Activated naive CD8-positive, alpha-beta T cell treated with anti-CD3 and anti-CD28 coated beads, Interleukin-2, amount 50 U/mL, for 16 hours (primary cell): ENCODE data around the gene VDR.
"Not testable (repeated sequence)": the region's sequence is repeated elsewhere in the genome, so short reads cannot be mapped to it uniquely, and the experiment has no call there.

Experiments
- DNase-seq: peaks from one replicate; pipeline ENCODE4 v3.0.0-alpha.2; 2020; ENCODE audit warnings: low read depth, low spot score

VDR gene

DNA sequence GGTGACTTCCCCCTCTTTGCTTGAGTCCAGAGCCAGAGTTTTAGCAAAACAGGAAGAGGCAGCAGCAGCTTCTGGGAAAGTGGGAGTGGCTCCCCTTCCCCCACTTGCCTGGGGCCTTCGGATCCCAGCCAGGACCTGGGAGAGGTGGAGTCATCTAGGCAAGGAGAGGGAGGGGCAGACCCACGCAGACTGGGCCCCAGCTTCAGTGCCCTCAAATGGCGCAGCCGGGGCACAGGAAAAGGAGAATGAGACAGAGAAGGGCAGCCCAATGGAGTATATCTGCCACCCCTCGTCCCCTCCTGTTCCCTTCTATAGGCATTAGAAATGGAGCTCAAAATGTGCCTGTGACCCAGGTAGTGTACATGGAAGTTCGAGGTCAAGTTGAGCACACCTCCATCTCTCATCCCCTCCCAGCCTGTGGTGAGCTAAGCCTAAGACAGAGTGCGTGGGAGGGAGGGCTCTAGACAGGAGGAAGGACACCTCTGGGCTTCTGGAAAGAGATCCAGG, 75.8 kb downstream of the VDR start:
- DNase-seq, result no peak

DNA sequence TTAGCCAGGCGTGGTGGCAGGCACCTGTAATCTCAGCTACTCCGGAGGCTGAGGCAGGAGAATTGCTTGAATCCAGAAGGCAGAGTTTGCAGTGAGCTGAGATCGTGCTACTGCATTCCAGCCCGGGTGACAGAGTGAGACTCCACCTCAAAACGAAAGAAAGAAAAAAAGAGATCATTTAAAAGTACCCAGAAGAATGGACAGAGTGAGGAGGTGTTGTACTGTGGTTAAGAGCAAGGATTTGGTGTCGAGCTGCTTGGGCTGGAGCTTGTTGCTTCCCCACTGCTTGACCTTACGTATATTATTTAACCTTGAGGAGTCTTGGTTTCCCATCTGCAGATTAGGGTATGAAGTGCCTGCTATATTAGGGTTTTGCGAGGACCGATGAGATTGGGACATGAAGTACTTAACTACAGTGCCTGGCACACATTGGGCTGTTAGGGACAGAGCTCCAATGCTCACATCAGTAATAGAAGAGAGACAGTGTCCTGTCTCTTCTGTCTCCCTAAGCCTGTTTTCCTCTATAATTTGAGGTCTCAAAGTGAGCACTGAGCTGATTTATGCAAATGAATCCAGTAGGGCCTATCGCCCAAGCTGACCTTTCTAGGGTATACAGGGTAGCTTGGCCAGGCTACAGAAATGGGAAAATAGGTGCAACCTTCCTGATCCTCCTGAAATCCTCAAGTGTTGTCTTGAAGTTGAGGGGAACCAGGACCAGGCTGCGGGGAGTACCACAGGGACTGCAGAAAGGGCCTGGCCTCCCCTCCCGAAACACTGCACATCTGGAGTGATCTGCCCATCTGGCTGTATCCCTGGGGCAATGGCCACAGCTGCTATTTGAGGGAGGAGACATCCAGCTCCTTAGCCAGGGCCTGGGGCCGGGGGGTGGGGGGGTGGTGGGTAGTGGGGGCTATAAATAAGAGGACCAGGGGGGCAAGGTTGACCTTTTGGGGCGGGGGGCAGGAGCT, 76.5 kb downstream of the VDR start:
- no peak for DNase-seq

DNA sequence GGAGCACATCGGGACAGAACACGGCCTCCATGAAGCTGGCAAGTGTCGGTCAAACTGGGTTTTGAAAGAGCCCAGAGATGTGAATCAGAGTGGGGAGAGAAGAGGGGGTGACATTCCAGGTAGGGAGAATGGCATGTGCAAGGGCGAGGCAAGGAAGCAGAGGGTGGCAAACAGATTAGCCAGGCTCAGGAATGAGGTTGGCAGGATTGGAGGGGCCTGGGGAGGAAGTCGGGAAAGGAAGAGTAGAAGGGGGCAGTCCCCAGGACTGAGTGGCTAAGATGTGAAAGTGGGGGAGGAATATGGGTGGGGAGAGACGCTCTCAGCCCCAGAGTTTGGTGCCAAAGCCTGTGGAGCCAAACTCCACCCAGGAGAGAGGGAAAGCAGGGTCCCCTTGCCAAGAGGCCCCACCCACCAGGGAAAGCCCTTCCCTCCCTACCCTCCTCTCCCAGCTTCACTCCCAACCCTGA, 79.6 kb downstream of the VDR start:
- DNase-seq, result no peak

DNA sequence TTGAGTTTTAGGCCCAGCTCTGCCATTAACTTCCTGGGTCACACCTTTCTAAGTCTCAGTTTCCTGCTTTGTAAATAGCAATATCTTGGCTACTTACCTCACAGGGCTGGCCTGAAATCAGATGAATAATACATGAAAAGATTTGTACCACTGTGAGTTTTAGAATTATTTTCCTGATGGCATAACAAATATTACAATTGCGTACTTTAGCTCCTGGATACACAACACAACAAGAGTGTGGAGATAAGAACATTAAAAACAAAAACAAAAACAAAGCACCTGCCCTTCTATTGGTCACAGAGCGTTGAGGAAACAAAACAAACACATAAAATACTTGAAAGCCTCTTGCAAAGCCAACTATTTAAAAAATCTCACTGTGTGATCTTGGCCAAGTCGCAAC, 80.2 kb downstream of the VDR start:
- no peak for DNase-seq

DNA sequence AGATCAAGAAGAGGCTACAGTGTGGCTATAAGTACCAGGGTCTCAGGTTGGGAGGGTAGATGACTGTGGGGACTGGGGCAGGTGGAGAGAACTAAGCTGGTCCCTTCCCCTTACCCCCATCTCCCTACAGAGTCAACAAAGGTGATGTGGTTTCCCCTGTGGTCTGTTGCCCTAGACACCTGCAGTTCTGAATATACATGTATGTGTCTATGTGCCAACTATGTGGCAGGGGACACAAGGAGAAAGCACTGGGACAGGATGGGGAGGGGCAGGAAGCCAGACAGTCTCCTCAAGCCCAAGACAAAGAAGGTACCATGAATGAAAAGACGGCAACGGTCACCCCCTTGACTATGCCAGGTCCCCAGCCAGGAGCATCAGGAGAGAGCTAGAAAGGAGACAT, 80.6 kb downstream of the VDR start:
- no peak for DNase-seq

DNA sequence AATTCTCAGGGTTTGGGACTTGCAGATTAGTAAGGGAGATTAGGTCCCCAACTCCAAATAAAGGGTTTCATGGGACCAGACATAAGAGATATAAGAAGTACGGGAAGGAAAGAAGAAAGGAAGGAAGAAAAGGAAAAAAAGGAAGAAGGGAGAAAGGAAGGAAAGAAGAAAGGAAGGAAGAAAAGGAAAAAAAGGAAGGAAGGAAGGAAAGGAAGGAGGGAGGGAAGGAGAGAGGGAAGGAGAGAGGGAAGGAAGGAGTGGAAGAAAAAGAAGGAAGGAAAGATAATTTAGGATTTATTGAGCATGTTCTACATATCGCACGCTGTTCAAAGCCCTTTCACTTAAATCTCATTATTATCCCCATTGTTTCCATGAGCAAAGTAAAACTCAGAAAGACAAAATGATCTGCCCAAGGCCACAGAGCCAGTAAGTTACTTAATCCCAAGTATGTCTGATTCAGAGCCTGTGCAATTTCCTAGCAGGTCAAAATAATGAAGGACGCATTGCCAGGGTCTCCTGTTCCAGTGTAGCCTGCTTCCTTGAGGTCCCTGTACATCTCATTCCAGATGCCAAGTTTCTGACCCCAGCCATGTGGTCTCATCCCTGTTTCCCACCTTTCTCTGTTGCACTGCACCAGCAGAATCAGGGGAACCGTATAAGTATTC, 81.2 kb downstream of the VDR start:
- no peak for DNase-seq

DNA sequence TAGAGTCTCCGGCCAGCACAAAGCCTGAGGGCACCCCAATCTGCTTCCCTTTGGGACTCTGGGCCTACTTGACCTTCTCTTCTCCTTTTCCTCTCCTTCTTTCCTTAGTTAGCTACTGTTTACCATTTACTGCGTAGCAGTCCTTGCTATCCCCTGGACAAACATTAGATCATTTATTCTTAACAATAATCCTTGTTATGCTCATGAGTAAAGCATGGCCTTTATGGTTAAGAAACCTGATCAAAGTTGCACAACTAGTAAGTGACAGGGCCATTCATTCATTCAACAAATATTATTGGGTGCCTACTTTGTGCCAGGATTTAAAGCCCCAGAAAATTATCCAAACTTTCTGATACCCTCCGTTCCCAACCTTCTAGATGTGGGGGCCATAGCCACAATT, 81.9 kb downstream of the VDR start:
- no peak for DNase-seq

DNA sequence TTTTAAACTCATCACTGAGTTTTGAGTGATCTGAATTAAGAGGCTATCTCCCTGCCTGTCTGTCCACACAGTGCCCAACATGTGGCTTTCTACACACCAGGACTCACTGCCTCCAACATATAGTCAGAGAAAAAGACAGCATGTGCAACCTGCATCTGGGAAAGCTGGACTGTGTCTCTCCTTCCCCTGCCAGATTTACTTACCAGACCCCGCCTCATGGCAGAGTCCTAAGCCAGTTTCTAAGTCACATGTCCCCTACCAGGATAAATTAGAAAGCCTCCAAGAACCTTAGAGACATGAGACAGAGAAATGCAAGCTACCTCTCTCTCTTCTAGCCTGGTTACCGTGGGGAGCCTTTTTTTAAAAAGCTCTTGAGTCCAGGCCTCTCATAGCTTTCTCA, 82.4 kb downstream of the VDR start:
- no peak for DNase-seq

DNA sequence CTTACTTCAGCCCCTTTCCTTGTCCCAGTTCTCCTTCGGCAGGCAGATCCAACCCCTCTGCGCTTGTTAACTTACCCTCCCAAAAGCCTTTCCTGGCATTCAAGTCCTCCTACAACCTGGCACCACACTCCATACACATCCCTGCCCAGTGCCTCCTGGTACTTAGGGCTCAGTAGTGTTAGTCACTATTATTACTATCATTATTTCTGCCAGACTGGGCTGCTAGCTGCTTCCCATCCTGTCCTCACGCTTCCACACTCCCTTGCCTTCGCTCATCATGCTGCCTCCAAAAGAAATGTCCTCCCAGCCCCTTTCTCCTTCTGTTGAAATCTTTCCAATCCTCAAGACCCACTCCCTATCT, 83.5 kb downstream of the VDR start:
- no peak for DNase-seq

DNA sequence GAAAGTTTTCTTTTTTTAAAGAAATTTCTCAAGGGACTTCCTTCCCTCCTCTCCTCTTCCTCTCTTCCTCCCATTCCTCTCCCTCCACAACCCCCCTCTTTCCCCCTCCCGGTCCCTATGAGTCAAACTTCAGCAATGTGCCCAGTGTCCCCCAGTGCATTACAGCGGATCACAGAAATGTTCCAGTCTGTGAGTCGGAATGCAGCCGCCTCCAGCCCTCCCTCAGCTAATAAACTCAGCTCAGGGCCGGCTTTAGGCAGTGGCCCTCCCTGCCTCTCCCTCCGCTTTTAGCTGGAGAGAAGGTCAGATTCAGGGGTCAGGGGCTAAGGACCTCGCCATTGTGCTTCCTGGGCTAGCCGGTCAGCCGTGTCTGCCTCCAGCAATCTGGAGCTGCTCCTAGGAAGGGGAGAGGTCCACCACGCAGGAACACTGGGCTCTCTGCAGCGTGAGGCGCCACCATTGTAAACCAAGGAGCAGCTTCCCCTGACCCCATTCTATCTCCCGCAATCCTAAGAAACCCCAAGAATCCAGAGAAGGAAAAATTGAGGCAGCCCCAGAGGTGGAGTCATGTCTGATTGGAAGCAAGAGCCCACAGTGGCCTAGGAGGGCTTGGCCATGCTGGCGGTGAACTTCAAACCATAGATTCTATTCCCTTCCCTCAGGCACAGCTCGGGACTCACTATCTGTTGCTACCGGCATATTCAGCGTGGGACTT, 84.0 kb downstream of the VDR start:
- no peak for DNase-seq

DNA sequence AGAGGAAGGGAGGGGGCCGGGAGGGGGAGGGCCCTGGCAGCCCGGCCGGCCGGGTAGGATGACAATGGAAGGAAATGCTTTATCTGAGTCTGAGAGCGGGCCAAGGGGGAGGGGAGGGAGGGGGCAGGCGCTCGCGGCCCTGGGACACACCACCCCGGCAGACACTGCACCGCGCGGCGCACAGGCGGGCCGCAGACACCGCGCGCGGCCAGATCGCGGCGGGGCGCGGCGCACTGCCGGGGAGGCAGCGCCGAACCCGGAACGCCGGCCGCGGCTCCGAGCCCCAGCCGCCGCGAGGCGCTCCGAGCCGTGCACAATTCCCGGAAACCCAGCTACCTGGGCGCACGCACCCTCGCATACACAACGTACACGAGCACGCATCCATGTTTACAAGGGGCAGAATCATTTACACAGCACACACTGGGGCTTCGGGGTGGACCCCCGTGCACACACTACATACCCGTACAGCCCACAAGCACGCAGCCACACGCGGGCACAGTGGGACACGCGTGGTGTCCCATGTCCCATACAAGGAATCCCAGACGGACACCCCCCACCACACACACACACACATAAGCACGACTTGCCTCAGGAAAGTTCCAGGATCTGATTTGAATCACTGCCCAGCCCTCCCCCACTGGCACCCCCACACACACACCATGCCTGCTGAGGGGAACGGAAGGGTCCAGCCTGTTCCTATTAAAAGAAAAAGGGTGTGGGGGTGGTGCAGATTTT, 84.7 kb downstream of the VDR start, which contains the start of gene HDAC7:
HDAC7 (minus strand) TSS at position 8 of the 735 bp plus-strand sequence. CDS start 118 bp downstream, outside the sequence.
- DNase-seq, result peak; percentile 70

DNA sequence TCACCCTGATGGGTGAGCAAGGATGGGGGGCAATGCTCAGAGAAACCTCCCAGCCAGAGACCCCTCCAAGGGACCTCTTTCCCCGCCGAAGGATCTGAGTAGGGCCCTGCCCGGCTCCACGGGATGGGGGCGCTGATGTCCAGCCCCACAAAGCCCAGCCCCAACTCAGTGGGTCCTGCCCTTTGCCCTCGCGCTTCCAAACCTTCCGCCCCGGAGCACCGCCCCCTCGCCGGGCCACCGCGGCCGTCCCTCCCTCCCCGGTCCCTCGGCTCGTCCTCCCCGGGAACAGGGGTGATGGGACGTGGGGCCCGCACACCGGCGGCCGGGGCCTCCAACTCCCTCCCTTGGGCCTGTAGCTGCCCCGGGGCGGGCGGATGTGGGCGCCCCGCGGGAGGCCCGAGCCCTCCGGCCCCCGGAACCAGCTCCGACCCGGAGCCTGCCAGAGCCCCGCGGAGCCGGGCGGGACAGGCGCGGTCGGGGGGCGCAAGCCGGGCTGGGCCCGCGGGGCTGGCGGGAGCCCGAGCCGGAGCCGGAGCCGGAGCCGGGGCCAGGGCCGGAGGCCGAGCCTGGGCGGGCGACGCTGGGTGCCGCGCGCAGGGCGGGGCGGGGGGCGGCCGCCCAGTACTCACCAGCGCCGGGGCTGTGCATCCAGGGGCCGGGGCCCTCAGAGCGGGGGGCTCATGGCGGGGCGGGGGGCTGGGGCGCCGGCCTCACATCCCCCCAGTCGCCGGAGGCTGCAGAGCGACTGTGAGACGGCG, 85.5 kb downstream of the VDR start:
- DNase-seq, result no peak

DNA sequence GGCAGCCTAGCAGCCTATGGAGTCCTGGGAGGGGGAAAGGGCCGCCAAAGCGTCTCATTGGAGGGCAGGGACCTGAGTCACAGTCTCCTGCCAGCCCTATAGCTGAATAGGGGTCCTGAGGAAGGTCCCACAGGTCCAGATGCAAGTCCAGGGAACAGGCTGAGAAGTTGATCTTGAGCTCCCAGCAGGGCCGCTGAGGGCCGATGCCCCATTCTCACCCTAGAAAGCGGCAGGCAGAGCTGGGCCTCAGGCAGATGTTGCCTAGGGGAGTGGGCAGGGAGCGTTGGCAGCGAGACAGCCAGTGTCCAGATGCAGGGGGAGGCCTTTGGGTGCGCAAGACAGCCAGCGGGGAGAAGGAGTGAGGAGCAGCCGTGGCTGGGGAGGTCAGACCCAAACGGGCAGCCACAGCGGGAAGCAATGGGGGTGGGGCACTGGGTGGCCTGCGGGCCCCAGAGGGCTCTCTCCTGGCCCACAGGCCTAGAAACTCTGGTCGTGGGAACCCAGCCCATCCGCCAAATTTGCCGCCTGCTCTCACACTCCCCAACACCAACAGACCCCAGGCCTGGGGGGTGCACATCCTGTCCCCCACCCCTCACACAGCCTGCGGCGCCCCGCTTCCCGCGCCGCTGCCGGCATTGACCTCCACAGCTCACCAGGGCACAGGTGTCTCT, 86.2 kb downstream of the VDR start:
- DNase-seq, result no peak

DNA sequence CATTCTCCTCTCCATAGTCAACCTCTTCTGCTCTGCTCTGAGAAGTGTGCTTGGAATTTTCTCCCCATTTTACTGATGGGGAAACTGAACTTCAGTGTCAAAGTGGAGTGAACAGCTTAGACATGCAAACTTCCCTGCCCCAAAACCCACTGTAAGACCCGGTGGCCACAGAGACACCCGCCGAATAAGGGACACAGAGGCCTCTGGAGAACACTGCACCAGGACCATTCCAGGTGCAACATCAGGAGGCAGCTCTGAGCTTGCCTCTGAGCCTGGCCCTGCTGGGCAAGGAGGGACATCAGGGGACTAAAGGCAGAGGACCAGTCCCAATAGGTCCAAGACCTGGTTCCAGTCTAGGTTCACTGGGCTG, 86.8 kb downstream of the VDR start:
- no peak for DNase-seq

DNA sequence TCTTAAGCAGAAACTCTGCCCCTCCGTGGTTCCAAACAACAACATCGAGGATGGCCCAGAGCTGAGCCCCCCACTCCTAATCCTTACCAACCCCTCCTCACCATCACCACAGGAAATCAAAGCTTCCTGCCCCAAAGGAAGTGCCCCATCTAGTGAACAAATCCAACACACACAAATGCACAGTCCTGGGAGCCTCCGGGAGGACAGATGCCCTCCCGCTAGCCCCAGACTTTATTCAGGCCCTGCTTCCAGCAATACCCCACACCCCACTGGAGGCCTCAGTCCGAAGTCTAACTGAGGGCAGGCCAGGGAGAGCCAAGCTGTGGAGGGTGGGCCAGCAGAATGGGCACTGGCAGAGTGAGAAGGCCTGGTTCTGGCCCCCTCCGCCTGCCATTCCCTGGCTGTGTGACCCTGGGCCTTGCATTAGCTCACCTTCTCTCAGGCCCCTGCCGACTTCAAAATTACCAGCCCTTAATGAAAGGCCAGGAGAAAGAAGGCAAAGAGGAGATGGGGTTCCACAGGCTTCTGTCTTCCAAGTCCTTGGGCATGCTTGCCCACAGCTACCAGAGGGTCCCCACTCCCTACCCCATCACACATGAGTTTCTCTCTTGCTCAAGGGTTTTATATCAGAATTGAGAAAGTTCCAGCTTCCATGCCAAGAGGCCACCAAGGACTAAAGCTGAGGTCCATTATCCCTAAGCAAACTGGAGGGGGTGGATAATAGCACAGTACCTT, 87.4 kb downstream of the VDR start:
- DNase-seq, result no peak

DNA sequence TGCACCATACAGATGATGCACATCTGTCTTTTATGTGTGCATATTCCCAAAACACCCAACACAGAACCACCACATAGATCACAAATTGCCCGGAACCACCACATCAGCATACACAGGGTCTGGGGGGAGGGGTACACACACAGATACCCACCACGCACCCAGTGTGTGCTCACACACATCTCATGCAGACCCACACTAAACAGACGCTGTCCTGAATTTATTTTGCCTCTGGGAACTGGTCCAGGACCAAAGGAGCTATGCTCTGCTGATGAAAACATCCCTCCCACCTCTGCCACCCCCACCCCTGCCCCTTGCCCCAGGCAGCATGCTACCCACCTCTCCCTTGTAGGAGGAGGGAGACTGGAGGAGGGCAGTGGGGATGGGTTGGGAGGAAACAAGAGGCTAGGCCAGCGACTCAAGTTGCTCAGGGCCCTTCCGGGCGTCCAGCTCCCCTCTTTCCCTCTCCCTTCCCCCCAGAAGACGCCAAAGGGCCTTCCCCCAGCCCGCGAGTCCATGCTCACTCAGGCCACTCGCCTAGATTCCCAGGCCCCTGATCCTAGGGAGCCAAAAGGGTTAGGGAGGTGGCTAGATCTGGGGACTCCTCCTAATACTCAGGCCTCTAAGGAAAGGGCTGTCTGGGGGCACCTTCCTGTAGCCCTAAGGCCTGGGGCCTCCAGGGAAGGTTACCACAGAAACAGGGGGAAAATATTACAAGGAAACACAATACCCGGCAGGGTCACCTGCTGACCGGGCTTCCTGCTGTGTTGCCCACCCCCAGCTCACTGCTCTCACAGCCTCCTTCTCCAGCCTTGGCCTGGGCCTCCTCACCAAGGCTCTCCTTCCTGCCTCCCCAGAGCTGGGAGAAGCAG, 88.2 kb downstream of the VDR start:
- no peak for DNase-seq

DNA sequence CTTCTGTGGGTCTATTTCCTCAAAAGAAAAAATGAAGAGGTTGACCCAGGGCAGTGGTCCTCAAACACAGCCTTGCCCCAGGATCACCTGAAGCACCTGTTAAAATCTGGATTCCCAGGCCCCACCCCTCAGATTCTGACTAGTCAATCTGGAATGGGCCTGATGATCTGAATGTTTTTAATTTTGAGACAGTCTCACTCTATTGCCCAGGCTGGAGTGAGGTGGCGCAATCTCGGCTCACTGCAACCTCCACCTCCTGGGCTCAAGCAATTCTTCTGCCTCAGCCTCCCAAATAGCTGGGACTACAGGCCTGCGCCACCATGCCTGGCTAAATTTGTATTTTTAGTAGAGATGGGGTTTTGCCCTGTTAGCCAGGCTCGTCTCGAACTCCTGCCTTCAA, 89.3 kb downstream of the VDR start:
- DNase-seq, result not testable (repeated sequence)

DNA sequence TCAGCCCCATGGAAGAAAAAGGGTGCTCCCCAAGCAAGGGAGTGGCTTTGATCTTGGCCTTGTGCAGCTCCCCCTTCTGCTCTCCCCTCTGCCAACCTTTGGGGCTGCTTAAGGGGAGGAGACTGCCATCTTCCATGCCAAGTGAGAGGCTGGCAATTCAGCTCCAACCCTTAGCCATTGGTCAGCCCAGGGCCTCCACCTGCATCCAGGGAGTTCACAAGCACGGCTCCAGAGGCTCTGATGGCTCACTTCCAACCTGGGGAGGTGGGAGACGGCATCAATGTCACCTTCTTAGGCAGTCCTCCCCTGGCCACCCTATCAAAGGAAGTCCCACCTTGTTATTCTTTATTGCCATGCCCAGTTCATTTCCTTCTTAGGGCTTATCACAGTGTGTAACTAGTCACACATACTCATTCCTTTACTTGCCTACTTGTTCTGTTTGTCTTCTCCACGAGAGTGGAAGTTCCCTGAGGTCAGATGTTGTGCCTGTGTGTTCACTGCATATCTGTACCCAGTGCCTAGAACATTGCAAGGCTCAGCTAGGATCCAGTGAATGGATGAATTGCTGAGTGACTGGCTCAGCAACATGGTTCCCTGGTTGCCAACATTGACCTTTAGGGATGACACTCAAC, 90.1 kb downstream of the VDR start:
- DNase-seq, result no peak
